ENCODE results near the gene SDF4. TPM values are rescaled to one million over a fixed set of nuclear protein-coding genes. Genes with fewer than 3 reads are reported as not detected.

The SDF4 gene
- total and polyA plus RNA-seq, 2 of the 4 experiments (the other 2 are of a cell fraction) = 57.0 to 250 TPM

GRCh38 chr1:1245817-1246576 is 14.2 kb upstream of the SDF4 start:
- Histone ChIP-seq H2AFZ (replicated peaks; ENCODE audit: low read length, poor library complexity) (no peak overlapping the region), H2BK15ac (ENCODE audit: low read depth, low read length) (no peak overlapping the region), H3K56ac (ENCODE audit: extremely low read depth, insufficient read depth, low read length) (no peak overlapping the region), H3K36me3 (ENCODE audit: control insufficient read depth, insufficient read depth, low read length) (peaks cover 8% of the 10 kb centered on the region; the same call in 1 of the 2 replicates), H3K27me3 (ENCODE audit: control insufficient read depth, insufficient read depth, low read length) (no peaks in the 10 kb centered on the region), H3K23ac (ENCODE audit: low read depth, low read length) (no peak overlapping the region), H3K9ac (ENCODE audit: low read depth, low read length) (no peak overlapping the region), H3K4me1 (ENCODE audit: control insufficient read depth, insufficient read depth, low read length) (peaks cover 13% of the 10 kb centered on the region), H2AK9ac (replicated peaks; ENCODE audit: low read depth, low read length, poor library complexity) (no peak overlapping the region), H4K5ac (ENCODE audit: low read depth, low read length) (no peak overlapping the region), H3K14ac (replicated peaks; ENCODE audit: low read depth, low read length) (no peak overlapping the region), H3K79me1 (ENCODE audit: low read depth in 1 of 2, low read length in 2 of 2) (no peaks in the 10 kb centered on the region; a peak in 1 of 4 replicates), H2AK5ac (ENCODE audit: low read depth, low read length) (no peak overlapping the region), H2BK5ac (ENCODE audit: low read depth, low read length, poor library complexity, severe bottlenecking) (no peak overlapping the region), H2BK120ac (ENCODE audit: low read depth, low read length) (no peak overlapping the region), H3K4me3 (ENCODE audit: insufficient read depth, low read depth, low read length) (no peak overlapping the region), H3K27ac (ENCODE audit: insufficient read depth, low read length) (no peak overlapping the region), H3K18ac (ENCODE audit: low read depth, low read length) (no peak overlapping the region), H2BK20ac (ENCODE audit: low read depth, low read length) (no peak overlapping the region), H3K9me1 (ENCODE audit: insufficient read depth, low read length) (no peaks in the 10 kb centered on the region), H3K9me3 (ENCODE audit: control insufficient read depth, insufficient read depth, low read length) (no peaks in the 10 kb centered on the region), H4K20me1 (ENCODE audit: insufficient read depth, low read length) (no peaks in the 10 kb centered on the region; the same call in 1 of the 2 replicates), H4K91ac (ENCODE audit: insufficient read depth, low read depth, low read length) (no peak overlapping the region), H3K4me2 (ENCODE audit: low read depth, low read length) (no peak overlapping the region), H3K4ac (ENCODE audit: low read depth, low read length) (no peak overlapping the region), H4K8ac (ENCODE audit: low read depth in 2 of 2, low read length in 2 of 2) (no peak overlapping the region)
- intact Hi-C loops (cut with micrococcal nuclease) (no loop called here), in situ Hi-C loops (cut with MboI; ENCODE audit: low sequenced_read_pairs) (no loop called here), dilution Hi-C loops (cut with HindIII; ENCODE audit: low sequenced_read_pairs, unreplicated experiment) (no loop called here)
- no TSS peak for BruUV-seq (replicated peaks)
- TF ChIP-seq MAZ (IDR thresholded peaks at IDR 0.05; ENCODE audit: borderline replicate concordance, low read depth, low read length) (no peak), RFX5 (IDR thresholded peaks at IDR 0.05; ENCODE audit: low read depth, low read length) (no peak), RAD21 (IDR thresholded peaks at IDR 0.05; ENCODE audit: low read length) (no peak), BHLHE40 (IDR thresholded peaks at IDR 0.05; ENCODE audit: low read depth, low read length) (no peak), USF2 (IDR thresholded peaks at IDR 0.05; ENCODE audit: low read depth, low read length) (no peak), CTCF (conservative IDR thresholded peaks at IDR 0.05; ENCODE audit: low read depth, low read length) (no peak), MXI1 (IDR thresholded peaks at IDR 0.05; ENCODE audit: borderline replicate concordance, low read depth, low read length) (no peak), ELK1 (IDR thresholded peaks at IDR 0.05; ENCODE audit: borderline replicate concordance, low read depth, low read length) (no peak), FOS (IDR thresholded peaks at IDR 0.05; ENCODE audit: low read depth, low read length) (no peak), CEBPB (IDR thresholded peaks at IDR 0.05; ENCODE audit: low read depth, low read length) (no peak), POLR2A (IDR thresholded peaks at IDR 0.05; ENCODE audit: low read depth, low read length) (no peak), MAFK (IDR thresholded peaks at IDR 0.05; ENCODE audit: low read depth, low read length) (no peak), CHD1 (IDR thresholded peaks at IDR 0.05; ENCODE audit: low read depth, low read length) (no peak), SMC3 (IDR thresholded peaks at IDR 0.05; ENCODE audit: low read depth, low read length) (no peak), NFE2L2 (IDR thresholded peaks at IDR 0.05; ENCODE audit: low read depth, low read length) (no peak), RCOR1 (IDR thresholded peaks at IDR 0.05; ENCODE audit: insufficient replicate concordance, low read length) (no peak)
- WGBS, 2 experiments (ENCODE audit: extremely low coverage in 2 of 2, insufficient read length in 1 of 2) = 51% methylated on average over 19 of the region's 45 CpGs; no CpG with 5 or more reads in 1 of the 2 experiments
- POLR2A ChIA-PET (ENCODE audit: unreplicated experiment) = no interaction called here
- DNase-seq (no peak), ATAC-seq (ENCODE audit: low read depth) (no peak)
- CTCF ChIA-PET = no interaction called here

Measured in IMR-90 (cell line).